ENCODE measurements around the gene SLC25A2.

SLC25A2 gene

DNA sequence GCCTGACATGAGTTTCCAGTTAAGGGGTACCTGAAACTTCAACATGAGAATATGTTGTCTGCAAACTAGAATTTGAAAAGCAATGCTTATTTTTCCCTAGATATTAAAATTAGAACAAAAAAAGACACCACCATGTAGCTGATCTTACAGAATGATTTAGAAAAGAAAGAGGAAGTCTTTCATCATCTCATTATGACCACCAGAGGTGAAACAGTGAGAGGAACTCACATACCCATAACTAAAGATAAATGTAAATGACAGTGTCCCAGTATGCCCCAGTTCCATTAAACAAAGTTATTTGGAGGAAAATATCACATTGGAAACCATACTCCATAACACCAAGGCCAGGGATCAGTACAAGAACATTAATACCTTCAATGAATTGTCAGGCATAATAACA lies 9.9 kb upstream of the SLC25A2 start:
- ATAC-seq (no peak), DNase-seq (no peak)

DNA sequence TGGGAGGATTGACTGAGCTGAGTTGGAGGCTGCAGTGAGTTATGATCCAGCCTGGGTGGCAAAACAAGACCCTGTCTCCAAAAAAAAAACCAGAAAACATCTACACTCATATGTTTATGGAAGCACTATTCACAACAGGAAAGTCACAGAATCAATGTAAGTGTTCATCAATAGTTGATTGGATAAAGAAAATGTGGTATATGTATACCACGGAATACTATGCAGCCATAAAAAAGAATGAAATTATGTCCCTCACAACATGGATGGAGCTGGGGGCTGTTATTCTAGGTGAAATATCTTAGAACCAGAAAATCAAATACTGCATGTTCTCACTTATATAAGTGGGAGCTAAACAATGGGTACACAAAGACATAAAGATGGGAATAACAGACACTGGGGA lies 2.8 kb upstream of the SLC25A2 start:
- ATAC-seq (no peak), DNase-seq (no peak)

DNA sequence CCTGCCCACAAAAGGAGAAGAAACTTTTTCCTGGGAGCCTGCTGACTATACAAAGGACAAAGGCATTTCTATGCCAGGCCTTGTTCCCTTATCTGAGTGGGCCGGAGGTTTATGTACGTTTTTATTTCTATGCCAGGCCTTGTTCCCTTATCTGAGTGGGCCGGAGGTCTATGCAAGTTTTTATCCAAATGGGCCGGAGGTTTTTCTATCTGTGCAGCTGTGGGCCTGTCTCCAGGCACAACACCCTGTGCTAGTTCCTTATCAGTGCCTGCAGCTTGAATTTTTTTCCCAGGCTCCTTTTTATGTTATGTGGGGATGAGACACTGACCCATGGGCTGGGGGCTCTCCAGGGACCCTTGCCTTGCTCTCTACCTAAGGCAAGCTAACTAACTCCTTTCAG lies 5.5 kb downstream of the SLC25A2 start:
- no peak for ATAC-seq
- DNase-seq: no peak

DNA sequence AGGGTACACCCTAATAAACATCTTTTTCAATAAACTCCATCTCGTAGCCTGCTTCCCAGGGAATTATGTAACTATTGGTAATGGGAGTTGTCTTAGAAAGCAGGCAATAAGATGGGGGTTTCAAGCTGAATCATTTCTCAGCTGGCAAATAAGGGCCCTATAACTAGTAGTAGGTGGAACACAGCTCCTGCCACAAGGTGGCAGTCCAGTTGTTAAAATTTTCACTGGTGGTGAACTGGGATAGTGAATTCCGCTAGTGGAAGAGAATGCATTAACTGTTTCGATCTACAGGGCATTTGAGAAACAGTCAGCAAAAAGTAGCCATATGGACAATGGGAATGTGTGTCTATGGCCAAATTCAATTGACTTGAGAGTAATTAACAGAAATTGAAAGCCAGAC lies 30.9 kb downstream of the SLC25A2 start:
- no peak for ATAC-seq
- no peak for DNase-seq

DNA sequence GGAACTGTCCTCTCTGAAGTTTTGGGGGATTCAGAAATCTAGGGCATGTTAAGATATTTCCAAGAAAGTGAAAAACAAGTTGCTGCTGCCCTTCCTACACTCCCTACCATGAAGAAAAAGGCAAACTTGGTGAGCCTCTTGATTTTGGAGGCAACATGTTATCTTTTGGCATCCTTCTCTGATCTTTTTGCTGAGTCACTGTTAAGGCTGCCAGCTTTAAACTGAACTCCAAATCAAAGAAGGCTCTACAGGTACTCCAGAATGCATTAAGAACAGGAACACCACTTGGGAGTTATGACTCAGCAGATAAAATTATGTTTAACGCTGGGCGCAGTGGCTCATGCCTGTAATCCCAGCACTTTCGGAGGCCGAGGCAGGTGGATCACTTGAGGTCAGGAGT lies 34.7 kb downstream of the SLC25A2 start:
- DNase-seq: no peak
- ATAC-seq: no peak

DNA sequence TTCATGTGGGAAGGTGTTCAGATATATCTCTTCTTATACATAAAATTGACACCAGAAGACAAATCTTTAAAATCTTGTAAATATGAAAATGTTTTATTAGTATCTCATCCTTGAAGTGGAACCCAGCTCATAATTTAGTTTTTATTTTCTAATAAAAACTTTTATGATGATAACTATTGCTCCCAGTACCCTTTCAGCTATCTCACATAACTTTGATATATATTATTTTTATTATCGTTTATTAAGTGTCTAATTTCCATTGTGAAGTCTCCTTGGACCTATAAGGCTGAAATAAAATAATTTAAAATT lies 42.7 kb downstream of the SLC25A2 start:
- ATAC-seq (no peak), DNase-seq (no peak)

DNA sequence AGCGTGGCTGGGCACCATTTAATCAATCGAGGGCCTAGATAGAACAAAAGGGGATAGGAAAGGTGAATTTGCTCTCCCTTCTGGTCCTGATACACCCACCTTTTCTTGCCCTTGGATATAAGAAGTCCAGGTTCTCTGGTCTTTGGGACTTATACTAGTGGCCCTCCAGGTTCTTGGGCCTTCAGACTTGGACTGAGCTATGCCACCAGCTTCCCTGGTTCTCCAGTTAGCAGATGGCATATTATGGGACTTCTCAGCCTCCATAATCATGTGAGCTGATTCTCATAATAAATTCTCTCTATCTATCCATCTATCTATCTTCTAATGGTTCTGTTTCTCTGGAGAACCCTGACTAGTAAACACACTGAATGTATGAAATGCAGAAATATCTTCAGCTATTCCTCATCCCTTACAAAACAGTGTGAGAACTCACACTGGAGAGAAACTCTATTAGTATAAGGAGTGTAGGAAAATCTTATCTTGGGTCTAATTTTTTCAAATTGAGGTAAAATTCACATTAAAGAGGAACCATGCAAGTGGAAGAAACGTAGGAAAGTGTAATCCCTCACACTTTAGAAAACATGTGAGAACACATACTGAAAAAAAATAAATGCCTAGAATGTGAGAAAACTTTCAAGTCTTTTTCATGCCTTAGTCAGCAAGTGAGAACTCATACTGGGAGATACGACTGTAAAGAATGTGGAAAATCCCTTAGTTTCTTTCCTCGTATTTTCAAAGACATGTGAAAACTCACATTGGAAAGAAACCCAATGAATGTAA lies 43.2 kb downstream of the SLC25A2 start:
- no peak for ATAC-seq
- DNase-seq: no peak

DNA sequence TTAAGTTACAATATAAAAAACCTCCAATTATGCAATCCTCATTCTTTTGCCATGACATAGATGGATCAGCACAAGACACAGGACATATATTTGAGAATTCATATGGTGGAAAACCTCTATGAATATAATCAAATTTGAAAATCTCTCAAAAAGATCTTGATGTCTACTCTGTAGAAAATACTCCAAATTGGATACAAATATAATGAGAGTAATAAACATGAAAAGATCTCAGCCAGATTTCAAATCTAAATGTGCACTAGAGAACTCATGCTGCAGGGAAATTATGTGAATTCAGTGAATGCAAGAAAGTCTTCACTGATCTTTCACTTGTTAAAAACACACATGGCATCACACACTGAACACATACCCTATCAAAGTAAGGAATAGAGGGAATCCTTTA lies 44.9 kb downstream of the SLC25A2 start:
- DNase-seq: no peak
- no peak for ATAC-seq

DNA sequence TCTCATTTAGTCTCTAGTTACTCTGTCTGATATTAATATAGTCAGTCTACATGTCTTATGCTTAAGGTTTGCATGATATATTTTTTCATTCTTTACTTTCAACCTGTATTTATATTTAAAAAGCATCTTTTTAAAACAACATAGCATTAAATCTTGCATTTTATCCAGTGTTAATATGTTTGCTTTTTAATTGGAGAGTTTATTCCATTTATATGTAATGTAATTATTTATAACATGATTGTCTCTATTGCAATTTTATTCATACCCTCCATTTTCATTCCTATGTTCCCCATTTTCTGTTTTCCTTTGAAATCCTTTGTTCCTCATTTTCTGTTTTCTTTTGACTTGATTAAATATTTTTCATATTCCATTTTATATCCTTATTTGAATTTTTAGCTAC lies 45.4 kb downstream of the SLC25A2 start:
- ATAC-seq (no peak), DNase-seq (no peak)
